B cell (primary cell): Measurements from ENCODE around the gene PI3.

Experiments
- EZH2 ChIP-seq: IDR thresholded peaks from 2 replicates; pipeline ENCODE4 v1.6.1; 2012; ENCODE audit warnings: borderline replicate concordance, low read depth, mild to moderate bottlenecking, moderate library complexity, low read length; ENCODE audit not compliant: insufficient read depth, poor library complexity, severe bottlenecking
- TF ChIP-seq, protein P1 (sequence below): fragments of 200-600 bp; IDR thresholded peaks from one replicate; pipeline ENCODE4 v1.8.0; 2022; ENCODE audit warnings: antibody characterized with exemption, mild to moderate bottlenecking

DNA sequence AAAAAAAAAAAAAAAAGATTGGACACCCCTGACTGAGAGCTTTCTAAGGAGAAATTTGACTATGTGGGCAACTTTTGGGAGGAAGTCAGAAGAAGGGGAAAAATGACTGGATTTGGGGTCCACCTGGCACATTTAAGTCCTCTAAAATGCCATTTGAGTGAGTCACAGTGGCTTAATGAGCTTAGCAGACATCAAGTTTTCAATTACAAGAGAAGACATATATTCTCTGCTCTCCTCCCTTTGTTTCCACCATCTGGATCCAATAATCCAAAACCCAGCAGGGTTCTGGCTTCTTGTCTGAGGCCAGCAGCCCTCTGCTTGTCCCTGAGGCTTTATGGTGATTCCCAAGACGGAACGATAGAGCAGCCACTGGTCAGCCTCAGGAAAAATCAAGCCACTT is 6.9 kb downstream of the PI3 start:
- TF ChIP-seq, protein P1, sequence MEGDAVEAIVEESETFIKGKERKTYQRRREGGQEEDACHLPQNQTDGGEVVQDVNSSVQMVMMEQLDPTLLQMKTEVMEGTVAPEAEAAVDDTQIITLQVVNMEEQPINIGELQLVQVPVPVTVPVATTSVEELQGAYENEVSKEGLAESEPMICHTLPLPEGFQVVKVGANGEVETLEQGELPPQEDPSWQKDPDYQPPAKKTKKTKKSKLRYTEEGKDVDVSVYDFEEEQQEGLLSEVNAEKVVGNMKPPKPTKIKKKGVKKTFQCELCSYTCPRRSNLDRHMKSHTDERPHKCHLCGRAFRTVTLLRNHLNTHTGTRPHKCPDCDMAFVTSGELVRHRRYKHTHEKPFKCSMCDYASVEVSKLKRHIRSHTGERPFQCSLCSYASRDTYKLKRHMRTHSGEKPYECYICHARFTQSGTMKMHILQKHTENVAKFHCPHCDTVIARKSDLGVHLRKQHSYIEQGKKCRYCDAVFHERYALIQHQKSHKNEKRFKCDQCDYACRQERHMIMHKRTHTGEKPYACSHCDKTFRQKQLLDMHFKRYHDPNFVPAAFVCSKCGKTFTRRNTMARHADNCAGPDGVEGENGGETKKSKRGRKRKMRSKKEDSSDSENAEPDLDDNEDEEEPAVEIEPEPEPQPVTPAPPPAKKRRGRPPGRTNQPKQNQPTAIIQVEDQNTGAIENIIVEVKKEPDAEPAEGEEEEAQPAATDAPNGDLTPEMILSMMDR: no peak
- no peak for TF ChIP-seq EZH2
